GM21723 (cell line): ENCODE measurements around the gene FRMD4A.

Source experiments
- ATAC-seq: cut with Tn5 transposase; IDR thresholded peaks from one replicate; pipeline ENCODE4 v1.9.1; 2021; ENCODE audit warnings: mild to moderate bottlenecking, moderate library complexity; ENCODE audit not compliant: unreplicated experiment

Gene FRMD4A

DNA sequence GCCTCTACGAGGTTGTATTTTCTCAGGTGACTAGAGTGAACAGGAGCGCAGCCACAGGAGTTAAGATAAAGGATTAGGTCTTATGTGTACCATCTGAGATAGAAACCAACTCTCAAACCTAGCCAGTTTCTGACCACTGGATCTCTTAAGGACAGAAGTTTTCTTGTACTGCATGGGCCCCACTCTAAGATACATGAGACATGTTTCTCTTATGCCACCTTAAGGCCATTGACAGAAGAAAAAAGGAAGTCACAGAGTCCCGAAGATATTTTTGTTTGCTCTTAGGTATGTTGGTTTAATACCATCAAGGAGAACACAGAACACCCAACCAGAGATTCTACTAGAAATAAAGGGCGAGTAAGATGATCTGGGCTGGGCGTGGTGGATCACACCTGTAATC is 335.8 kb downstream of the FRMD4A start:
- ATAC-seq, result no peak

DNA sequence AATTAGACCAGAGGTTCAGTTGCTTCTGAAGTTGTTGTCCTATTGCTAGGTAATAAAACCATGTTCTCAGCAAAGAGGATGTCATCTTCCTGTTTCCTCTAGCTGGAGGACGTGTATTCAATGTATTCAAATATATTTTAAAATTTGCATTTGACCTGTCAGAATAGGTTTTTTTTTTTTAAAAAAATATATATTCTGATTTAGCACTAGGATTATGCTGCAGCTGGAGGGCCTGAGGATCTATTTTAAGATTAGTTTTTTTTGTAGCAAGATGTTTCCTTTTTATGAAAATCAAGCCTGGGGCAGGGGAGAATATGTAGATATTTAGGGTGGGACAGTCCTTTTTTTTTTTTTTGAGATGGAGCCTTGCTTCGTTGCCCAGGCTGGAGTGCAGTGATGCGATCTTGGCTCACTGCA is 337.0 kb downstream of the FRMD4A start:
- no peak for ATAC-seq

DNA sequence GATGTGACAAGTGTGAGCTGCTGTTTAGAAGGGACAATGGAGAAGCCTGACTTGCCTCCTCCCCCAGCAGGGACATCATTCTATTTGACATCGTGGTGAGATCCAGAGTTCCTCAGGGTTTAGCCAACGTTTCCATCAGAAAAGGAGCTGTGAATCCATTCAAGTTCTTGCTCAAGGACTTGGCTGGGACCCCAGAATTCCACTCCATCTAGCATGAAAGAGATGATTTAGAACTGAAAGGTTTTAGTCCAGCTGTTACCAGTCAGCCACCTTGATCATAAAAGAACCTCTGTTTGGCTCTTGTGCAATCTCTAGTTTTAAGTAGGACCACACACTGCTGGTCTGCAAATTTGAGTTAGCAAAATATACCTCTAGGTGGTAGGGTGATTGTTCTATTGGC is 337.6 kb downstream of the FRMD4A start:
- ATAC-seq, result no peak

DNA sequence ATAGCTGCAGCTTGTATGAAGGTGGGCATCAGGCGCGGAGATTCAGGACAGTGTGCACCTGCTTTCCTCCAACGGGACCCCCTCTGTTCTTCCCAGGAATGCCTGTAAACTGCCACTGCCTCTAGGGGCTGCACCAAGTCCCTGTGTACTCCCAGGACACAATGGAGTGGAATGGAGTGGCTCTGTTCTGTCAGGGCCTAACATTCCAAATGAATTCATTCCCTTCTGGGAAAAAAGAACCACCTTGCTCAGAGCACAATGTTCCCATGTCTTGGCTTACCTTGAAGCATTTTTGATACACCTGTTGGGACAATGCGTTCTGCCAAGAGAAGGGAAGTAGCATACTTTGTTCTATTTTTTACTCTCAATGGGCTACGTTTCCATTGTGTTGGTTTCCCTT is 339.4 kb downstream of the FRMD4A start:
- no peak for ATAC-seq

DNA sequence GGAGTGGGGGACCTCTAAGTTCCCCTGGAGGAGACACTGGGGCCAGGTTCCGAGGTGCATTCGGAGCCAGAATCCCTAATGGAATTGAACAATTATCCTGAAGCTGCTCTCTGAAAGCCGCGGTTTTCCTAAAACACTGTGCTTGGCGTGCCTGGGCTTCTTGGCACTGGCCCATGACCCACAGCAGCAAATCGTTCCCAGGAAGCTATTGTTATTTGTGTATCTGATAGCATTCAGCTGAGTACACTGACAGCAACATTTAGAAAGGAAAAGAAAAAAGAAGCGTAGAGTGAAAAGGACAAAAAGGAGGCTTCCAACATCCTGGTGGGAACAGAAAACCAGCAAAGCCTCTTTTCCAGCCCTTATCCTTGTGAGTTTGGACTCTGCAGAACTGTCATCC is 339.8 kb downstream of the FRMD4A start:
- no peak for ATAC-seq

DNA sequence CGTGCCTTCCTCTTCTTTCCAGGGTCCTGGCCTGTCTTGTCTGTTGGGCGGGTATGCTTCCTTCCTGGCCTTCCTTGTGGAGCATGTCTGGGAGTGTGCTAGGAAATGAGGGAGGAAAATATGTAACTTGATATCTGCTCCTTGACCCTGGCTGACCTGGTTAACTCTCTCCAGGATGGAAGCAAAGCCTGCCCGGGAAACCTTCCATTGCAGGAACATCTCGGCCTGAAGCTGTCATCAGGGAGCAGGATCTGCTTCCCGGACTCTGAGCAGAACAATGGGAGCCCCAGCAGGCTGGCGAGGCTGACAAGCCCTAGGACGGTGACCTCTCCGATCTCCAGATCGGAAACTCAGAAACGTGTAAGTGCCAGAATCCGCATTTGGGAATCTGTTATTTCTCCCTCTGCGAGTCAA is 340.3 kb downstream of the FRMD4A start:
- no peak for ATAC-seq

DNA sequence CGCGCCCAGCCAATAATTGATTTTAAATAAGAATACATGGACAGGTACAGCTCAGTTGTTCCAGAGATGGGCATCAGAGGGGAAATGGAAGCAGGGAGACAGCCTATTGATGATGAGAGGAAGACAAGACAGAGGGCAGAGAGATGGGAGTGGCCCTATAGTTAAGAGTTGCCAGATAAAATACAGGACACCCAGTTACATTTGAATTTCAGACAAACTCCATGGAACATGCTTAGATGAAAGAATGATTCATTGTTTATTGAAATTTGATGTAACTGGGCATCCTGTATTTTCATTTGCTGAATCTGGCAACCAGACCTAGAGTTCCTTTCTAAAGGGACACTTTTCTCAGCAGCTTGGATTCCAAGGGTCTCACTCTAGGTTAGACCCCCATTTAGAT is 341.1 kb downstream of the FRMD4A start:
- ATAC-seq, result no peak

DNA sequence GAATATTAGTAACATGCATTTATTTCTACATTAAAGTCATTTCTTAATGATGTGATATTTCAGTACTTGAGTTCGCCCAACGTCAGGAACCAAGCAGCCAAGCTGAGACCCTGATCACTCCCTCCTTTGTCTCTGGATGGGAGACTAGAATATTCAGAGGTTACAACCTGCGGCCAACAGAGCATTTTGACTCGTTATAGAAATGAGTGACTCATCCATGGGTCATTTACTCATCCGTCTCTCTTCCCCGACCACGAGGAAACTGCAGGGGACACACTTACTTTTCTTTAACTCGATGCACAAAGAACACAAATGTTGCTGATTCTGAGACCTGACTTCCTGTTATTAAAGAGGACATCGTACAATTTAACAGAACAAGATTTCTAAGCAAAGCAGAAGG is 343.3 kb downstream of the FRMD4A start:
- ATAC-seq, result no peak

DNA sequence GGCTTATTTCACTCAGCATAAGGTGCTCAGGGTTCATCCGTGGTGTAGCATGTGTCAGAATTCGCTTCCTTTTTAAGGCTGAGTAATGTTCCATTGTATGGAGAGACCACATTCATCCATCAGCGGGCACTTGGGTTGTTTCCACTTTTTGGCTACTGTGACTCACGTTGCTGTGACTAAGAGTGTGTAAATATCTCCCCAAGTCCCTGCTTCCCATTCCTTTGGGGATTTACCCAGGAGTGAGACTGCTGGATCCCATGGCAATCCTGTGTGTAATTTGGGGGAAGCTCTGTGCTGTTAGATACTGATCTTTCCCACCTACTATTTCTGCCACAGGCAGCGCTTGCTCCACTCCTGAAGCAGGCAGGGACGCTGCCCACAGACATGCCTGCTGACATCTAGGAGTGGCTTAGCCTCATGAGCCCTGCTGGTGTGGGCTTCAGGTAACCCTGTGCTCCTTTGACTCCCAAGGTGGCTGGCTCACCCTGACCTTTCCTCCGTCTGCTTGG is 346.0 kb downstream of the FRMD4A start:
- no peak for ATAC-seq

DNA sequence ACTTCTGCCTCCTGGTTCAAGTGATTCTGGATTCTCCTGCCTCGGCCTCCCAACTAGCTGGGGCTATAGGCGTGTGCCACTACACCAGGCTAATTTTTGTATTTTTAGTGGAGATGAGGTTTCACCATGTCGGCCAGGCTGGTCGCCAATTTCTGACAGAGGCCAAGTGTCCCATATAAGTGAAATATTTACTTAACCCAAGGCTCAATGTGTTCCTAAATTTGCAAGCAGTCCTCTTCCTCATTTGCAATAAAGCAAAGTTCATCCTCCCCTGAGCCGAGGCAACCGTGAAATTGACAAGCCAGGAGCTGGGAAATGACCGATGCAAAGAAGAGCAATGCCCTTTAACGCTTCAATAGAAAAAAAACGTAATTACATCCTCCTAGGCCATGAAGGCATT is 347.7 kb downstream of the FRMD4A start:
- ATAC-seq, result no peak

DNA sequence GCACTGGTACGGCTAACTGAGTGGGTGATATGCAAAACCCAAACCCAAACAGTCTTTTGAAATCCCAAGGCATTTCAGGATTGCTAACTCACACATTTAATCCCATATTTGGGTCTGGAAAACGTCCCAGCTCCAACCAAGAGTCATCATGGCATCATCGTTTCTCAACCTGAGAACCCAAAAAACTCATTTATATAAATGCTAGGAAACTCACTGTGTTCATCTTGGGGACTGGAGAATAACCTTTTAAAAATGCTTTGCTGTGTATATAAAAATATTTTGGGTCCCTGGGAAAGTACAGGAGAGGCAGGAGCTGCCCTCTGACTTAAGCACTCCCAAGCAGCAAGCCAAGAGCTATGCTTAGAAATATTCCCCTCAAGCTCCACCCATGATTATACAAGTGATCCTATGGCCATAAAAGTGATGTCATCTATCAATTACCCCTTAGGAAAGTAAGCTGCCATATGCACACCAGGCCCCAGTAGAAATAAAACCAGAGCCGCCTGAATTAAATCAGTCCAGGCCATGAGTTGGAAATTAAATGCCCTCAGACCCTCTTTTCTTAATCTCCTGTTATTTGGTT is 352.1 kb downstream of the FRMD4A start:
- ATAC-seq, result no peak

DNA sequence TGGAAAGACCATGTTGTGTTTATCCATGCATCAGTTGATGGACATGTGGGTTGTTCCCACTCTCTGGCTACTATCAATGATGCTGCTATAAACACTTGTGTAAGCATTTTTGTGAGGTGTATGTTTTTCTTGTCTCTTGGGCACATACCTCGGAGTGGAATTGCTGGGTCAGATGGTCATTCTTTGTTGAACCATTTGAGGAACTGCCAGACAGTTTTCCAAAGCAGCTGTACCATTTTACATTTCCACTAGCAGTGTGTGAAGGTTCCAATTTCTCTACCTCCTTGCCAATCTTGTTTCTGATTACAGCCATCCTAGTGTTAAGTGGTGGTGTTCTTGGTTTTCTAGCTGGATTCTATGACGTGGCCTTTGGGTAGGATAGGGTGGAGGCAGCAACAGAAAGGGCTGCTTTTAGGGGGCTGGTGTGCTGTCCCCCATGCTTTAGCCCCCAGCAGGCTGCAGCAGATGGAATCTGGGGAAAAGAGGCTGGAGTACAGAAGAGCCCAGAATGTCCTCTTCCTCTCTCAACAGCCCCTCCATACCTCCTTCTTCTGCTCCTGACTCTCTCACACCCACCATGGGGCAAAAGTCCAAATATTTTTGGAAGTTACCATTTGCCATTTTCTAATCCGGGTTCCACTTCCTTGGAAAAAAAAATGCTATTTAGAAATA is 352.7 kb downstream of the FRMD4A start:
- ATAC-seq, result no peak

DNA sequence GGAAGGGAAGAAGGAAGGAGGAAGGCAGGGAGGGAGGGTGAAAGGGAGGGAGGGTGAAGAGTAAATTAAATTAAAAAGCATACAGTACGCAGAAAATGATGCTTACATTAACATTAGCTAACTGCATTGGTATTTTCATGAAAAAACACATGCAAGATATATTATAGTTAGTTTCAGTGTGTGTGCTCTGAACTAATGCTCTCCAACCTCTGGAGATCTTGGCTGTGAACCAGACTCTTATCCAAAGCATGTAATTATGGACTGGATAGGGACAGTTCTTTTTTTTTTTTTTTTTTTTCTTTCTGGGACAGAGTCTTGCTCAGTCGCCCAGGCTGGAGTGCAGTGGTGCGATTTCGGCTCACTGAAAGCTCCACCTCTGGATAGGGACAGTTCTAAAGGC is 357.0 kb downstream of the FRMD4A start:
- ATAC-seq, result no peak

DNA sequence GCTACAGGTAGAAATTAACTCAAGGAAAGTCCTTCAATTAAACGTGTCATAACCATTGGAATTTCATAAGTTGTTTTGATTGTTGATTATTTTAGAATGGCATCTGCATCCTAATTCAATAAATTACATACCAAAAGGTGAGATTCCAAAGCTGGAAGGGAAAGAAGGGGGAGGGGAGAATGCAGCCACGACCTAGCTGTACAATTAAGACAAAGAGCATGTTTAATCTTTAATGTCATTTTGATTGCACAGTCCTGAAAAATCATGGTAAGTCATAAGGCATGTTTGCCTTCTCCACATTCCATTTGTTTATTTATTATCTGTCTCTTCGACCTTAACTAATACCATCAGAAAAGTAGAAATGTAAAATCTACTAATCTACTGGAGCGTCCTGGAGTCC is 358.1 kb downstream of the FRMD4A start:
- no peak for ATAC-seq

DNA sequence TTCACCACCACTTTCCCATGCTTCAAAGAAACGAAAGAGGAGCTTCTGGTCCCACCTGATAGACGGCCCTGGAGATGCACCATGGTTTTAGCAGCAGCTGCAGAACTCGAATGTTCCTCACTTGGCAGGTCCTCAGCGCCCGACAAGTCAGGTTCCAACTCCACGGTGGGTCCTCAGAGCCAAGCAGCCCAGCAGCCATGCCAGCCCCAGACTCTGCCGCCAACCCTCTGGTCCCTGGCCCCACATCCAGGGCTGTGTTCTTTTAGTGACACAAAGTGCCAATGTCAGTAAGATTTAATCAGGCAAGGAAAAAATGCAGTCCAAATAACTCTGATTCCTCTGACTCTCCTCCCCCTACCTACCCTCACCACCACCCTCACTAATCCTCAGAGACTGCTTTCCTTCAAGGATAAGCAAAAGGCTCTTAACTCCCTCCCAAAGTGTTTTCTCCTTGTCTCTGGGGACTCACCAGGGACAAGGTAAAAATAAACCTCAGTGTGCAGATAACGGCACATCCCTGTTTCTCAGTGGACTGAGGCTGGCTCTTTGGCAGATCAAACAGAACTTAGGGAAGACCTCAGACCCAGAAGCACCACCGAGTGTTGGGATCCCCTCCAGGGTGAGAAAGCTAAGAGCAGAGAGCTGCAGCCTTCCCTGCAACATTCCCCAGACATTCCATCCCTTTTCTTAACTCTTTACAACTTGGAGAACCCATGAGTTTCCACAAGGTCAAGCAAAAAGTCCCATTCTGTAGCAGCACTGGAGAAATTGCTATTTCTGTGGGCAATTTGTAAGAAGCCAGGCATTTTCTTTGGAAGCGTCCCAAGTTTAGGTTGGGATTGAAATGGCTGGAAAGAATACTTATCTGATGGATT is 358.9 kb downstream of the FRMD4A start:
- no peak for ATAC-seq

DNA sequence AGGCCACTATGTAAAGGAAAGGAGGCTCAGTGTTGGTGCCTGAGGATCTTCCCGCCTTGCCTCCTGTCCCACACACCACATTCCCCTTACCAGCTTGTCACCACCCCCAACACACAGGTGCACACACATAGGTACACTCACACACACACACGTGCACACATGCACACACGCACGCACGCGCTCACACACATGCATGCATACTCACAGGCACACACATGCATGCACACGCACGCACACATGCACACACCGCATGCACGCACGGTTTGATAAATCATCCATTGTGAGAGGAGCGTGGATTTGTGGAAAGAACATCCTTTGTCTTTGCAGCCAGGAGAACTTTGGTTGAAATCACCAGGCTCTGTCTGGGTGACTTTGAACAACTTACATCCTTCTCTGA is 359.8 kb downstream of the FRMD4A start:
- ATAC-seq, result no peak

DNA sequence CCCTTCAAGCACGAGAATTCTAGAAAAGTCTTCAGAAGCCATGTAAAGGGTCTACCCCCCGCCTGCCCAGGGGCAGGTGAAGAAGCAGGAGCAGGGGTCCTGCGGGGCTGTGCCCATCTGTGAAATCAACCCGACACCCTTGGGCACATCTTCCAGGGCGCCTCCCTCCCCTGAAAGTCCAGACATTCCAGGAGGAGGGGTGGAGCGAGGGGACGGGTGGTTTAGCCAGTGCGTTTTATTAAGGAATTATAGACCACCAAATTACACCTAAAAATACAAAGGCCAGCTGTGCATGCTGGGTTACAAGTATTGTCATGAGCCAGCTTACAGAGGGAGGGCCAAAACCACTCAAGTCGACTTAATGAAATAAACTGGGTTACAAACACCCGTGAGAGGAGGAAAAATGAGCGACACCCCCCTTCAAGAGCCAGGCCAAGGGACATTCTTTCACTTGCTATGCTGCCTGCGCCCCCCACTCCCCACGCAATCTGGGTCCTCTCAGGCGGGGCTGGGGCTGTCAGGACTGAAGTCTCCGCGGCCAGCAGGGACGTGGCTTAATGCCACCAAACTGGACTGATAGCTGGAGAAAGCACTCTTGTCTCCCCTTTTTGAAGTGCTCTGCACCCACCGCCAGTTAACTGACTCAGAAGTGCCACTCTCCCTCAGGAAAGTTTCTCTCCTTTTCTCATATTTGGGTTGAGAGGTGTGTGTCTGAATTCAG is 360.3 kb downstream of the FRMD4A start:
- ATAC-seq, result no peak

DNA sequence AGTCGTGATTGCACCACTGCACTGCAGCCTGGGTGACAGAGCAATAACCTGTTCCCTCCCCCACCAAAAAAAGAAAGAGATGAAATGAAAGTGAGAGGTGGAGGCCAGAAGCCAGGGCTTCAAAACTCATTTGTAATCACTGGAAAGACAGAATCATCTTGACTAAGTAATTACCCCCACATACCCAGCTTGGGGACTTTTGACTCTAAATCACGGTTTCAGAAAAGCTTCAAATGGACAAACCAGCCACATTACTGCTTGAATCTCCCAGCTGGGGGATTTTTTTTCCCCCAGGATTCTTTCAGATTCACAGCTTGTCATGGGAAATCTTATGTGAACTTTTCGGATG is 361.0 kb downstream of the FRMD4A start:
- ATAC-seq, result no peak

DNA sequence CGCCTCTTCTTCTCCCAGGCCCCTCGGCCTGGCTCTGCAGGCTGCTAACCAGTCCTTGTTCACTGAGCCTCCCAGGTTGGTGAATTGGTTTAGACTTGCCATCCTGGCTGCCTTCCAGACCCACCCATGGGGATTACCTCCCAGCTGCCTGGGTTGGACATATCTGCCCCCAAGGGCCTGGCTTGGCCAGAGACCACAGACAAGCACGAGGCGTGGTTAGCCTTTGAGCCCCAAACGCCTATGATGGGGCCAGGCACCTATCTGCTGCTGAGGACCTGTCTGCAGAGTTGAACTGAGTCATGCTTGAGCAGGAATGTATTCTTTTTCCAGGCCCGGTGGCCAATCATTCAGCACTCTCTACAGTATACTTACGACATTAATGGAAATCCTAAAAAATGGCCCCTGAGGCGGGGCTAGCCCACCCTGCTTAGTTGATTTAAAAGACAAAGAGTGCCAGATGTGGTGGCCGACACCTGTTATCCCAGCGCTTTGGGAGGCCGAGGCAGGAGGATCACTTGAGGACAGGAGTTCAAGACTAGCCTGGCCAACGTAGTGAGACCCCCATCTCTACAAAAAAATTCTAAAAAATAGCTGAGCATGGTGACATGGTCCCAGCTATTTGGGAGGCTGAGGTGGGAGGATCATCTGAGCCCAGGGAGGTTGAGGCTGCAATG is 361.5 kb downstream of the FRMD4A start:
- ATAC-seq, result no peak

DNA sequence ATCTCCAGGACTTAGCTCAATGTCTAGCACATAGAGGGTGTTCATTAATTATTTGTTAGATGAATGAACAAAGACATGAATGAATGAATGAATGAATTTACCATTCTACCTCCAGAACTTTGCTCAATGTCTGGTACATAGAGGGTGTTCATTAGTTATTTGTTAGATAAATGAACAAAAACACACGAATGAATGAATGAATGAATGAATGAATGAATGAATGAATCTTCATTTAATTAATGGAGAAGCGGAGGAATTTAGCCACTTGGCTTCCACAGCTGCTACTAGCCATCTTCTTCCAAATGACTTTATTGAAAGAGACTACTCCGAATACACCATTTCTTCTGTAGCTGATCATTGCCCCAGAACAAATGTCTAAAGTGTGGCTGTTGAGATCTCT is 368.9 kb downstream of the FRMD4A start:
- no peak for ATAC-seq

DNA sequence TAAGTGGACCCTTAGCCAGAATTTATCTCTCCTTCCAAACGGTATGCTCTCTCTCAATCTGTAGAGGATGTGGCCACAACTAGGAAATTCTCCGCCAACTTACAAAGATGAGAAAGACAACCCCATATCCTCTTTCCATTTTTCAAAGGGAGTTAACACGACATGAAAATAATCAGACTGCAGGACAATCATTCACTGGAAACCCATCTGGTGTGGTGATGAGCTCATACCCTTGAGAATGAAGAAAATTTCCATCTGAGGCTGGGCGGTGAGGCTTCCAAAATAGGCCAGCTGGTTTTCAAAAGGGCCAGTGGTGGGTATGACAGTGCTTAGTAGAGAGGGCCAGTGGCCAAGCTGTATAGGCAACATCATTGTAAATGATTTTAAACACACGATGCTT is 369.6 kb downstream of the FRMD4A start:
- no peak for ATAC-seq
